Progenitor cell of endocrine pancreas (in vitro differentiated cells): ENCODE data around the gene TOGARAM2. TPM values are rescaled to one million over a fixed set of nuclear protein-coding genes. Genes with fewer than 3 reads are reported as not detected.

Experiments
- DNase-seq: peaks from one replicate; pipeline ENCODE4 v3.0.0; 2021; ENCODE audit warnings: low spot score; ENCODE audit not compliant: unreplicated experiment
- H3K27ac Mint-ChIP-seq: 2 replicates; pipeline ENCODE4 v1.8.0; 2021; ENCODE audit warnings: mild to moderate bottlenecking, moderate library complexity, mixed read lengths
- H3K27me3 Mint-ChIP-seq: 2 replicates; pipeline ENCODE4 v1.8.0; 2021; ENCODE audit warnings: mixed read lengths
- H3K36me3 Mint-ChIP-seq: 2 replicates; pipeline ENCODE4 v1.8.0; 2022; ENCODE audit warnings: mixed read lengths; ENCODE audit not compliant: insufficient read depth
- H3K4me1 Mint-ChIP-seq: 2 replicates; pipeline ENCODE4 v1.8.0; 2021; ENCODE audit warnings: low read depth, mixed read lengths
- H3K4me3 Mint-ChIP-seq: 2 replicates; pipeline ENCODE4 v1.8.0; 2021; ENCODE audit warnings: low read depth, mild to moderate bottlenecking, moderate library complexity, mixed read lengths
- H3K9me3 Mint-ChIP-seq: 2 replicates; pipeline ENCODE4 v1.8.0; 2021; ENCODE audit warnings: low read depth, mixed read lengths
- CTCF ChIP-seq: fragments of 200-600 bp; sonication (generic); IDR thresholded peaks from one replicate; pipeline ENCODE4 v1.5.0; 2021; ENCODE audit warnings: antibody characterized with exemption, mild to moderate bottlenecking; ENCODE audit not compliant: unreplicated experiment
- total RNA-seq: library from RNA; stranded (reverse); gene quantifications from 2 replicates; pipeline ENCODE4 v1.2.1, GENCODE V29; 2021

The TOGARAM2 gene
- total RNA-seq, 1 donor from 2014 or later = 0.86 TPM

DNA sequence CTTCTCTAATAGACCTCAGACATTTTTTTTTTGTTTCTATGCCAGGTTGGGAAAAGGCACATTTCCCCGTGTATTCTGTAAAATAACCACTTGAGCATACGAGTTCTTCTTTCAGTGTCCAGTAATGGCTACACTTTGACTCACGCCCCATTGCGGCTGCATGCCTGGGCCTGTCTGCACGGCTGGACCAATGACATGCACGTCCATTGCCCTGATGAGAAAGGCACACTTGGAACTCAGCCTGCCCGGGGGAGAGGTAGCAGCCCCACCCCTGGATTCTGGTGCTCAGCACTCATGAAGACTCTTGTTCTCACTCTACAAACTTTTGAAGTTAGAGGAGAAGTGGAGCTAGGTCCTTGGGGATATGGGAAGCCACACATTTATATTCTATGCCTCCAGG lies 87.4 kb downstream of the TOGARAM2 start:
- H3K27ac Mint-ChIP-seq = no peak overlapping the region
- DNase-seq = no peak
- TF ChIP-seq CTCF = no peak

GRCh38 chr2:29070526-29070925 lies 89.4 kb downstream of the TOGARAM2 start:
- no peak for TF ChIP-seq CTCF
- Mint-ChIP-seq H3K4me3 (no peak overlapping the region), H3K27ac (no peak overlapping the region), H3K4me1 (no peaks in the 10 kb centered on the region), H3K9me3 (no peaks in the 10 kb centered on the region), H3K27me3 (peaks cover 17% of the 10 kb centered on the region), H3K36me3 (no peaks in the 10 kb centered on the region)
- DNase-seq = no peak

More for the DNA sequence above, 87.4 kb downstream of the TOGARAM2 start:
- Mint-ChIP-seq H3K27me3 (peaks cover 7% of the 10 kb centered on the region), H3K4me1 (peaks cover 5% of the 10 kb centered on the region), H3K4me3 (no peak overlapping the region), H3K36me3 (no peaks in the 10 kb centered on the region), H3K9me3 (no peaks in the 10 kb centered on the region)

GRCh38 chr2:29071032-29071975 lies 90.2 kb downstream of the TOGARAM2 start:
- Mint-ChIP-seq H3K4me3 (no peak overlapping the region), H3K27me3 (peaks cover 16% of the 10 kb centered on the region), H3K4me1 (peaks cover 4% of the 10 kb centered on the region), H3K9me3 (no peaks in the 10 kb centered on the region), H3K36me3 (no peaks in the 10 kb centered on the region), H3K27ac (no peak overlapping the region)
- TF ChIP-seq CTCF = no peak
- no peak for DNase-seq

DNA sequence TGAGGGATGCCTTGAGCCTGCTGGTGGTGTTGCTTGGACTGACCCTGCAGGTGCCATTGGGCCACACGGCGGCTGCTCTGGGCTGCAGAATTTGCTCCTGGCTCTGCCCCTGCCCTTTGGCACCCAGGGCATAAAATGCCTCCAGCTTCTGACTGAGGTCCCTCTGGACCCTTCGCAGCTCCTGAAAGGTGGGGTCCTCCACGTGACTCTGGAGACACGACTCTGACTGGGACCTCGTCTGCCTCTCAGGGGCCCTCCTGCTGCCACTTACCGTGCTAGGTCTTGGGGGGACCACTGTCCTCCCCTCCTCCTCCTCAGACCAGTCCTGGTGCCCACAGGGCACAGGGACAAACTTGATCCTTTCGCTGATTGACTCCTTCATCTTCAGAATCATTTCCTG lies 91.2 kb downstream of the TOGARAM2 start:
- no peak overlapping the region for H3K27ac Mint-ChIP-seq

More for the DNA sequence above, 91.2 kb downstream of the TOGARAM2 start:
- Mint-ChIP-seq H3K4me3 (no peak overlapping the region), H3K36me3 (no peaks in the 10 kb centered on the region), H3K9me3 (no peaks in the 10 kb centered on the region), H3K27me3 (peaks cover 14% of the 10 kb centered on the region), H3K4me1 (peaks cover 5% of the 10 kb centered on the region)
- no peak for DNase-seq
- TF ChIP-seq CTCF = no peak
